NOMO-1 (cell line): ENCODE measurements around the gene ZNF500.
A peak's percentile ranks its signal among the peaks of the same experiment; 100 is the strongest.
"Not testable (repeated sequence)": the region's sequence is repeated elsewhere in the genome, so short reads cannot be mapped to it uniquely, and the experiment has no call there.

Source experiments
- DNase-seq, 2 experiments: peaks; one replicate each; lab custom pipeline; 2025; ENCODE audit not compliant: unreplicated experiment in 2 of 2; lab: John Stamatoyannopoulos, UW

ZNF500 gene

GRCh38 chr16:4796982-4797804, 30.2 kb upstream of the ZNF500 start:
- DNase-seq, result no peak

DNA sequence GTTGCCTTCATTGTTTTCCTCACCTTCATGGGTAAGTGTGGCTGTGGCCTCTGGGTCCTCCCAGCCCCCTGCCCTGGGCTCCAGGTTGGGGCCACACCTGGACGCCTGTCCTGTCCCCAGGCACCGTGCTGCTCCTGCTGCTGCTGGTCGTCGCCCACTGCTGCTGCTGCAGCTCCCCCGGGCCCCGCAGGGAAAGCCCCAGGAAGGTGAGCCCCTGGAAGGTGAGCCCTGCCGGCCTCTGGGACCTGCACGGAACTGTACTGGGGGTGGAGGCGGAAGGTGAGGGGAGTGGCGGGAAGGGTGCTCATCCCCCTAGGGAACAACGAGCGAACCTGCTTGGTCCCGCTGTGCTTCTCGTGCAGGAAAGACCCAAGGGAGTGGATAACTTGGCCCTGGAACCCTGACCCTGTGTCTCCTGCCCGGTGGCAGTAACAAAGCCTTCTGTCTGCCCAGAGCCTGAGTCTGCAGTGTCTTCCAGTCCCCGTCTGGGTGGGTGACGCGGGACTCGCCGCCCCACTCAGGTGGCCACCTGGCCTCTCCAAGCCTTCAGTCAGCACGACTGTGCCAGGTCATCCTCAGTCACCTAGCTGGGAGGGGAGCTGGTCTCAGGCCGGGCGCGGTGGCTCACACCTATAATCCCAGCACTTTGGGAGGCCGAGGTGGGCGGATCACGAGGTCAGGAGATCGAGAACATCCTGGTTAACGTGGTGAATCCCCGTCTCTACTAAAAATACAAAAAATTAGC, 29.0 kb upstream of the ZNF500 start:
- DNase-seq, result no peak

DNA sequence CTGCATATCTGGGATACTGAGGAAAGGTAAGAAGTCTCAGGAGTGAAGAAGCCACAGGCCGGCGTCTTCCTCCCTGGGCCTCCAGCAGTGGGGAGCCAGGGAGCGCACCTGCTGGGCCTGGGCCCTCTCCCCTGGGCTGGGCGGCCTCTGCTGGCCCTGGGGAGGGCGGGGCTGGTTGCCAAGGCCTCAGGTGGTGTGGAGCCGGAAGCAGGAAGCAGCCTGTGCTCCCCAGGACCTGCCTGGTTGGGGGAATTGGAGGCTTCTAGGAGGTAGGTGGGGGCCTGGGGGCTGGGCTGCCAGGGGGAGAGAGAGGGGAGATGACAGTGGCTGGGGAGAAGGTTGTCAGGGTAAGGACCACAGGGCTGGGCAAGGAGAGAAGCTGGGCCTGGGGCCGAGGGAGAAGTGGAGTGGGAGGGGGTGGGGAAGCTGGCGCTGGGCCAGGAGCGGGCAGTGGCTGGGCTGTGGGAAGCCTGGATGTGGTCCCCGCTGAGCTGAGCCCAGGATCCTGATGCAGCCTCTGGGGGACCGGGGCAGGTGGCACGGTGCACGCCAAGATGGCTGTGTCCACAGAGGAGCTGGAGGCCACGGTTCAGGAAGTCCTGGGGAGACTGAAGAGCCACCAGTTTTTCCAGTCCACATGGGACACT, 28.3 kb upstream of the ZNF500 start, which contains the start of gene SMIM22:
SMIM22 (plus strand) TSS at position 189 of the 647 bp plus-strand sequence; CDS start at position 555, 366 bp downstream.
- no peak for DNase-seq

- no peak for DNase-seq
These were observed 26.1 kb upstream of the ZNF500 start for GRCh38 chr16:4792951-4793513.

GRCh38 chr16:4790871-4791270, 23.9 kb upstream of the ZNF500 start:
- DNase-seq, result peak in 1 of 2 experiments; percentile 10

DNA sequence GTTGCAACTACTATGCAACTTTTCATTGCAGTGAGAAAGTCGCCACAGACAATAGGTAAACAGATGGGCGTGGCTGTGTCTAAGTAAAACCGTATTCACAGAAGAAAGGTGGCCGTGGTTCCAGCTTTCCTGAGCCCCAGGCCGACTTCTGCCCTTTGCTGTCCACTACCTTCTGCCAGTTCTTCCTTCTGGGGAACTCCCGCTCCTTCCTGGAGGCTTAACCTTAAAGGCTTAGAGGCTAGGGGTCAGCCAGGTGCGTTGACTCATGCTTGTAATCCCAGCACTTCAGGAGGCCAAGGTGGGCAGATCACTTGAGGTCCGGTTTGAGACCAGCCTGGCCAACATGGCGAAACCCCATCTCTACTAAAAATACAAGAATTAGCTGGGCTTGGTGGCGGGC, 23.3 kb upstream of the ZNF500 start:
- no peak for DNase-seq

- DNase-seq, result no peak
These were observed 21.9 kb upstream of the ZNF500 start for GRCh38 chr16:4788910-4789309.

DNA sequence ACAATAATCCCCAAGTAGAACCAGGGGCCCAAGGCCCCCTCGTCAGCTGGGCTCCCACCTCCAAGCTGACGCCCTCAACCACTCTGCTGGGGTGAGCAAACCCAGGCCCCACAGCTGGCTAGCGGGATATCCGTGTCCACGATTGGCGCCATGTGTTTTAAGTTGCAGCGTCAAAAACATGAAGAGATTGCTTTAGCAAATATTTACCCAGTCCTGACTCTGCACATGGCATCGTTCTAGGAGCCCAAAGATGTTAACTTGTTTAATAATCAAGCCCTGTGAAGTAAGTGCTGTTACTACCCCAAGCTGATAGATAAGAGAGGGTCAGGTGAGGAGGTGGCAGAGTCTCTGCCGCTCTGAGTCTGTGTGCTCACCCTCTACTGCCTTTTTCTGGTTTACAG, 21.5 kb upstream of the ZNF500 start:
- DNase-seq, result no peak

- DNase-seq, result no peak
These were observed 20.9 kb upstream of the ZNF500 start, which contains the start of gene SEPTIN12 for GRCh38 chr16:4787627-4788482. SEPTIN12 (minus strand) TSS chr16:4788345; CDS start chr16:4787645, 700 bp downstream.

GRCh38 chr16:4787068-4787467, 20.1 kb upstream of the ZNF500 start:
- no peak for DNase-seq

DNA sequence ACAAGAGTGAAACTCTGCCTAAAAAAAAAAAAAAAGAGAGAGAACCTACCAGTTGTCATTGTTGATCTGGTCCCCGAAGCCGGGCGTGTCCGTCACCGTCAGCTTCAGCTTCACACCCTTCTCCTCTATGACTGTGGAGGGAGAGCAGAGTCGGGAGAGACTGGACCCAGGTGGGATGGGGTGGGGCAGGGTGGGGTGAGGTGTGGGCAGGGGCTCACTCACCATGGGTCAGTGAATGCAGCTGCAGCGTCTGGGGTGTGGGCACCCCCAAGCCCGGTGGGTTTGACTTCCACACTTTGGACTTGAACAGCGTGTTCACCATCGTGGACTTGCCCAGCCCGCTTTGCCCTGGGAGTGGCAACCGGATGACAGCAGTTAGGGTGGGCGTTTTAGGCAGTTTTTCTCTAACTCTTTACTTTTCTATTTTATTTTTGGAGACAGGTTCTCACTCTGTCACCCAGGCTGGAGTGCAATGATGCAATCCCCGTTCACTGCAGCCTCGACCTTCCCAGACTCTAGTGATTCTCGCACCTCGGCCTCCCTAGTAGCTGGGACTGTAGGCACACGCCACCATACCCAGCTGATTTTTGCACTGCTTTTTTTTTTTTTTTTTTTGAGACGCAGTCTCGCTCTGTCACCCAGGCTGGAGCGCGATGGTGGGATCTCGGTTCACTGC, 18.9 kb upstream of the ZNF500 start:
- no peak for DNase-seq

GRCh38 chr16:4784444-4784987, 17.6 kb upstream of the ZNF500 start:
- DNase-seq, result not testable (repeated sequence)

DNA sequence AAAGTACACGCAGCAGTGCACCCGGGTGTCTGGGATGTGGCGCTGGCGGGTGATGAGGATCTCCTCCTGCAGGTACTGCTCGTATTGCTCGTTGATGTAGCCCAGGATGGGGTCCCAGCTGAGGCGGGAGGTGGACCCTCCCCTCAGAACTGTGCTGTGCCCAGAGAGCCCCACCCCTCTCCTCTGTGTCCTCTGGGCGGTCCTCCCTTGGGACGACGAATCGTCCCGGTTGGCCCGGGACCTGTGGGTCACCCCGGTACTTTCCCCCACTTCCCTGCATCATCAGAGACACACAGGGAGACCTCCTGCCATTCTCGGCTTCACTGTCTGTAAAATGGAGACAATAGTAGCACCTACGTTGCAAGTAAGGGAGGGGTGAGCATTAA, 17.0 kb upstream of the ZNF500 start:
- DNase-seq, result no peak

DNA sequence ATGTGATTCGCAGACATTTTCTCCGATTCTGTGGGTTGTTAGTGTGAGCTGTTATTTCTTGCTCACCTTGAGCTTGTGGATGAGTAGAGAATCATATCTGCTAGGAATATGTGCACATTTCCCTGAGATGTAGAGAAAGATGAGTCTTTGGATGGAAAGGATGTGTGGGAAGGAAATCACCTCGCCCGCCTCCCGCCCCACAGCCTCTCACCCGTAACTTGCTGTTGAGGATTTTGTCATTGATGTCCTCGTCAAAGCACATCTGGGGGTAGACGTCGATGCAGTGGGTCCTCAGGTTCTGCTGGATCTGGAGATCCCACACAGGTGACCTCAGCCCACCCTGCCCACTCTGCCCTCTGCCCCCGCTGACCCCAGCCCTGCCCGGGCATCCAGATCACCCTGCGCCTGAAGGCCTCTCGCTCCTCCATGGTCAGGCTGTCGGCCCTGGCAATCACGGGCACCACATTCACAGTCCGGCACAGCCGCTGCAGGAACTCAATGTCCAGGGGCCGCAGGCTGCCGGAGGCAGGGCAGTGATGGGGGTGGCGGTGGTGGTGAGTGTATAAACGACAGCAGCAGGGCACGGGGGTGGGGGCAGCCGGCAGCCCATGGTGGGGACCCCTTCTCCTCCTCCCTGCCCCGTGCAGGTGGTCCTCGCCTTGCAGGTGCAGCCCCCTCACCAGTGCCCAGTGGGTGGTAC, 16.4 kb upstream of the ZNF500 start:
- no peak for DNase-seq

GRCh38 chr16:4780235-4780634, 13.3 kb upstream of the ZNF500 start:
- DNase-seq, result no peak

- DNase-seq, result no peak
These were observed 11.1 kb upstream of the ZNF500 start for GRCh38 chr16:4778050-4778392.

GRCh38 chr16:4777339-4778049, 10.5 kb upstream of the ZNF500 start:
- no peak for DNase-seq

DNA sequence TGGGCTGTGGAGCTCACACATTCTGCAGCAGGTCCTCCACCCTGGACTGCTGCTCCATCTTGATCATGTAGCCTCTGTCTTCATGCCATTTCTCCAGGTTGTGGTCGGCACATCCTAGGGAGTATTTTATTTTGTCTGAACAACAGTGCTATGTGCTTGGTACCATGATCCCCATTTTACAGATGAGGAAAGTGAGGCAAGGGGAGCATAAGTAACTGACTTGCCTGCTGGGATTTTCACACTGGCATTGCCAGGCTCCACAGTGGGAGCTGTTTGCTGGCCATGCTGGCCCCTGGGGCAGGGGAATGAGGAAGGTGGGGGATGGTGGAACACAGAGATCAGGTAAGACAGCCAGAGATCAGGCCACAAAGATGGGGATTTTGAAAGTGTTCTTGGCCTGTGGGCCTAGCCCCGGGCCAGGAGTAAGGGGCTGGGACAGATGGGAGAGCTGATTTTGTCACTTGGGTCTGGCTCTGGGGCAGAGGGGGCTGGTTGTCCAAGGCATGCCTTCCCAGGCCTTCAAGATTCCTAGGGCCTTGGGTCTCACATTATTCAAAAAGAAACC, 9.3 kb upstream of the ZNF500 start:
- no peak for DNase-seq
